Measurements from ENCODE around the gene GINS2.

GINS2 gene

DNA sequence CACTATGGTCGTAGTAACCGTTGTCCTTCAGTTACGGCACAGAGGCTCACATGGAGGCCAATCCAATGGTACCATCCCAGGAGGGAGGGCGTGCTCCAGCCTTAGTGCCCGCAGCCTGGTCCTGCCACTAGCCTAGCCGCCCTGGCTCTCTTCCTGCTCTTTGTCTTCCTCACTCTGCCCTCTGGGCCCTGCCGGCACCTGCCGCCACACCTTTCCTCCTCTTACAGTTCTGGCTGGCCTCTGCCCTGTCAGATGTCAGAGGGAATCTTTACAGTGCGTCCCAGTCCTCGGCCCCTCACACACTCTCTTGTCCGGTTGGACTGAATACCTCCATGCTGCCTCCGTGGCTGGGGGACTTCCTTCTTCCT is 23.4 kb downstream of the GINS2 start:
- DNase-seq = no peak

- no peak for DNase-seq
These were observed 24.0 kb downstream of the GINS2 start for GRCh38 chr16:85664580-85665372.

DNA sequence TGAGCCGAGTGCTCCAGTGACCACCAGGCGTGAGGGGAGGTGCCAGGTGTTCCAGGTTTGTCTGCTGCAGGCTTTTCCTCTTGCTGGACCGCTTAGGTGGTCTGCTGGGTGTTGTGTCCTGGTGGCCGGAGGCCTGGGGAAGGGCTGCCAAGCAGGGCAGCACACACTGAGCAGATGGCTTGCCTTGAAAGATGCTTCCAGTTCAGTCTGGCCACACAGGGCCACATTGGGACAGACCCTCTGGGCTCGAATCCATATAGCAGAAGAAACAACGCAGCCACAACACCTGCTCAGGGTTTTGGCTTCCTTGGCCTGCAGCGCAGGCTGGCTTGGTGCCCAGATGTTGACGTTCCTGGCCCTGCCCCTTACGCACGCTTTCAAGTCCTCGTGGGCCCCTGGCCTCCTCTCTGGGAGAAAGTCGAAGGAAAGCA is 24.8 kb downstream of the GINS2 start:
- DNase-seq = no peak

GRCh38 chr16:85662976-85663830 is 25.6 kb downstream of the GINS2 start:
- no peak for DNase-seq

GRCh38 chr16:85662482-85662812 is 26.3 kb downstream of the GINS2 start:
- DNase-seq = no peak

GRCh38 chr16:85661740-85662481 is 26.8 kb downstream of the GINS2 start:
- DNase-seq = no peak

DNA sequence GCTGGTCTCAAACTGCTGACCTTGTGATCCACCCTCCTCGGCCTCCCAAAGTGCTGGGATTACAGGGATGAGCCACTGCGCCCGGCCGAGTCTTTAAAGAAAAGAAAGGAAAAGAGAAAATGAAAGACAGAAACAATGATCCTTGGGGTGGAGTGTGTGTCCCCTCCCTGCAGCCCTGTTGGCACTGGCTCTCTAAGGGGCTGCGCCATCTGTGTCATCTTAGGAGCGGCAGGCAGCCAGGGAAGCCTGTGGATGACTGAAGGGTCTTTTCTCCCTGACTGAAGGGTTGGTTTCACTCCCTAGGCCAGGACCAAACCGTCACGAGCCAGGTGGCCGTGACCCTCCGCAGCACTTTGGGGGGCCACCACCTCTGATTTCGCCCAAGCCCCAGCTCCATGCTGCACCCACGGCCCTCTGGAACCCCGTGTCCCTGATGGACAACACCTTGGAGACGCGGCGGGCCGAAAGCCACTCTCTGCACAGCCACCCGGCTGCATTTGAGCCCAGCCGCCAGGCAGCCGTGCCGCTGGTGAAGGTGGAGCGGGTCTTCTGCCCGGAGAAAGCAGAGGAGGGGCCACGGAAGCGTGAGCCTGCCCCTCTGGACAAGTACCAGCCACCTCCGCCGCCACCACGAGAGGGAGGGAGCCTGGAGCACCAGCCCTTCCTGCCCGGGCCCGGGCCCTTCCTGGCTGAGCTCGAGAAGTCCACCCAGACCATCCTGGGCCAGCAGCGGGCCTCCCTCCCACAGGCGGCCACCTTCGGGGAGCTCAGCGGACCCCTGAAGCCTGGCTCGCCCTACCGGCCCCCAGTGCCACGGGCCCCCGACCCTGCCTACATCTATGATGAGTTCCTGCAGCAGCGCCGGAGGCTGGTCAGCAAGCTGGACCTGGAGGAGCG is 27.7 kb downstream of the GINS2 start:
- DNase-seq = no peak

DNA sequence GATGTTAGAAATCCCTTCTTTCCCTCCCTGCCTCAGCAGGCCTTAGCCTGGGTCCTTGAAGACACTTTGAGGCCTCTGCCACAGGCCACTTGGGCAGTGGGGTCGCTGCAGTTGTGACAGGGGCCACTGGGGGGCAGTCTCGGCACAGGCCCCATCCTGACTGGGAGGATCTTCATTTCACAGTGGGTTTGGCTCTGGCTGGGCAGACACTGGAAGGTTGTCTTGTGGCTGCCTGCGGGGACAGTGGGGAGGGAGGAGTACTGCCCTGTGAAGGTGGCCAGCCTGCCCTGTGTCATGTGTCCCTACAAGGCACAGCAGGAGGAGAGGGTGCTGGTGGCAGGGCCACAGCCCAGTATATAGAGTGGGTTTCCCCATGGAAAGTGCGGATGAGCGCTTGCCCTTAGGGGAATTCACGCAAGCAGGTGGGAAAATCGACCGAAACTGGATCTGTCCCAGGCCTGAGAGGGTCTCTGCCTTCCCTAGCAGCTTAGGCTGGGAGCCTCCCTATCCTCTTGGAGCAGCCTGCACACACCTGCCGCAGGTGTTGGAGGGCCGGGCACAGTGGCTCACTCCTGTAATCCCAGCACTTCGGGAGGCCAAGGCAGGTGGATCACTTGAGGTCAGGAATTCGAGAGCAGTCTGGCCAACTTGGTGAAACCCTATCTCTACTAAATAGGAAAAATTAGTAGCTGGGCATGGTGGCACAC is 28.8 kb downstream of the GINS2 start:
- DNase-seq = peak; percentile 56

DNA sequence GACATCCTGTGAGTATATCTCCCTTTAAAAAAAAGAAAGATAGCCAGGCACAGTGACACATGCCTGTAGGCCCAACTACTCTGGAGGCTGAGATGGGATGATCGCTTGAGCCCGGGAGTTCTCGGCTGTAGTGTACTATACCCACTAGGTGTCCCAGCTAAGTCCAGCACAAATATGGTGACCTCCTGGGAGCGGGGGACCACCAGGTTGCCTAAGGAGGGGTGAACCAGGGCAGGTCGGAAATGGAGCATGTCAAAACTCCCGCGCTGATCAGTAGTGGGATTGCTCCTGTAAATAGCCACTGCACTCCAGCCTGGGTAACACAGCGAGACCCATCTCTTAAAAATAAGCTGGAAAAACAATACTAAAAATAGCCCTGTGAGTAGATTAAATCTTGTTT is 29.4 kb downstream of the GINS2 start:
- no peak for DNase-seq

DNA sequence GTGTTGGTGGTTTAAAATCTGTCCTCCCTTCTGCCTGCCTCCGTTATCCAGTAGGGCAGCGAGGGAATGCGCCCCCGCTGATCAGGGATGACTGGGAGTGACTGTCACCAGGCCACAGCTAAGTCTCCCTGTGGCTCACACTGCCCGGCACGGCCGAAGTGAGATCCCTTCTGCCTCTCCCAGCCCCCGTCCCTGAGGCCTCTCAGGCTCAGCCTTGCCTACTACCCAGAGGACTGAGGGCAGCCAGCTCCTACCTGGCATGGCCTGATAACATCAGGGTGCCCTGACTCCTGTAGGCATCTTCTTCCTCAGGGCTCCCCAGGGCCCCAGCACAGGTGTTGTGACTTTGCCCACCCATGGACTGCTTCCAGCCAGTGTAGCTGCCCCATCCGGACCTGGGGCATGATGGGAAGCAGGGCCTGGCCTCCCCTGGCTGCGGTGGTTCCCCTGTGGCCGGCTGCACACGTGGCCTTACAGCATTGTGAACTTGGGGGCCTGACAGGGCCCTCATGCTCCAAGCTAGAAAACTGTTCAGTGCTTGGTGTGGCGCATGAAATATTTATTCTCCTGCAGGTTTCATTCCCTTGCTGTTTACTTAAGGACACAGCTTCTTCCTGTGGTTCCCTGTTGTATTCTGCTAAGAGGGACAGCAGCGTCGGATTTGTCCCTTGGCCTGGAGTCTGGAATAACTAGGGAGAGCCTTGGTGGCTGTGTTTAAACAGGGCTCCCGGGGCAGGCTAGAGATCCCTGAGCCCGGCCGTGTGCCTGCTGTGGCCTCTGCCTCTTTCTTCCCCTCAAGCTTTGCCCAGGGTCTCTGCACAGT is 30.0 kb downstream of the GINS2 start:
- DNase-seq = no peak

- no peak for DNase-seq
These were observed 30.8 kb downstream of the GINS2 start for GRCh38 chr16:85657996-85658395.

GRCh38 chr16:85657267-85657650 is 31.5 kb downstream of the GINS2 start:
- no peak for DNase-seq

GRCh38 chr16:85656351-85657266 is 32.1 kb downstream of the GINS2 start:
- DNase-seq = no peak

- DNase-seq = no peak
These were observed 33.3 kb downstream of the GINS2 start for GRCh38 chr16:85655216-85656129.

- DNase-seq = no peak
These were observed 34.3 kb downstream of the GINS2 start for GRCh38 chr16:85654251-85655095.

GRCh38 chr16:85653290-85653891 is 35.4 kb downstream of the GINS2 start:
- DNase-seq = no peak
